Measurements from ENCODE around the gene TMEM39B.
"Not testable (repeated sequence)": the region's sequence is repeated elsewhere in the genome, so short reads cannot be mapped to it uniquely, and the experiment has no call there.

Gene TMEM39B

DNA sequence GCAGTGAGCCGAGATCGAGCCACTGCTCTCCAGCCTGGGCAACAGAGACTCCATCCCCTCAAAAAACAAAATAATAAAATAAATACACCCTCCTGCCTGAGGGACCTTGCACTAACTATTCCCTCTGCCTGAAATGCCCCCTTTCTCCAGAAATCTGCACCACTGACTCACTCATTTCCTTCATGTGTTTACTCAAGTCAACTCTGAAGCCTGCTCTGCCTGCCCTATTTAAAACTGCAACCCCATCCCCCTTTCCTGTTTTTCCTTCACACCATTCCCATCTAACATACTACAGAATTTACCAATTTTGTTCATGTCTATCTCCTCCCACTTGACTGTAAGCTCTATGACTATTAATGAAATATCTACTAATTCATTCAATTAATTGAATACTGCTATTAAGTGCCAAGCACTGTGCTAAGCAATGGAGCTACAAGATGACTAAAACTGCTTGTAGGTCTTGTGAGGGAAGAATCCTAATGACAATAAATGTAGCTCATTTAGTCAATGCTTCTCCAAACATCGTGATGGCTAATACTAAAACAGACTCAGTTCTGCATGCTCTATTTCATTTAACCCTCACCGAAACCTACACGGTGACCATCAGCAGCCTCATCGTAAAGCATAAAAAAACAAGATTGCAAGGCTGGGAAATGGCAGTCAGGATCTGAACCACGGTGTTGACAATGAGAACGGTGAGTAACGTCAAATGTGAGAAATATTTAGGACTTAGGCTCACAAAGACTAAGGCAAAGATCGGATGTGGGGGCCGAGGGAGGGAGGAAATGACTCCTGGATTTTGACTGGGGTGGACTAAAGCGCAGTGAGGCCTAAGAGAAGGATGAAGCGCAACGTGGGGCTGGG, 749 bp upstream of the TMEM39B start:
- H3K27ac Mint-ChIP-seq = peak overlapping the region; percentile 84
- H3K36me3 Mint-ChIP-seq (ENCODE audit: low read depth) = peaks cover 16% of the 10 kb centered on the region
- H3K4me3 Mint-ChIP-seq = peak overlapping the region; percentile 90
- TF ChIP-seq, protein P1, sequence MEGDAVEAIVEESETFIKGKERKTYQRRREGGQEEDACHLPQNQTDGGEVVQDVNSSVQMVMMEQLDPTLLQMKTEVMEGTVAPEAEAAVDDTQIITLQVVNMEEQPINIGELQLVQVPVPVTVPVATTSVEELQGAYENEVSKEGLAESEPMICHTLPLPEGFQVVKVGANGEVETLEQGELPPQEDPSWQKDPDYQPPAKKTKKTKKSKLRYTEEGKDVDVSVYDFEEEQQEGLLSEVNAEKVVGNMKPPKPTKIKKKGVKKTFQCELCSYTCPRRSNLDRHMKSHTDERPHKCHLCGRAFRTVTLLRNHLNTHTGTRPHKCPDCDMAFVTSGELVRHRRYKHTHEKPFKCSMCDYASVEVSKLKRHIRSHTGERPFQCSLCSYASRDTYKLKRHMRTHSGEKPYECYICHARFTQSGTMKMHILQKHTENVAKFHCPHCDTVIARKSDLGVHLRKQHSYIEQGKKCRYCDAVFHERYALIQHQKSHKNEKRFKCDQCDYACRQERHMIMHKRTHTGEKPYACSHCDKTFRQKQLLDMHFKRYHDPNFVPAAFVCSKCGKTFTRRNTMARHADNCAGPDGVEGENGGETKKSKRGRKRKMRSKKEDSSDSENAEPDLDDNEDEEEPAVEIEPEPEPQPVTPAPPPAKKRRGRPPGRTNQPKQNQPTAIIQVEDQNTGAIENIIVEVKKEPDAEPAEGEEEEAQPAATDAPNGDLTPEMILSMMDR (IDR thresholded peaks at IDR 0.05) = no peak
- no peaks in the 10 kb centered on the region for H3K9me3 Mint-ChIP-seq
- H3K27me3 Mint-ChIP-seq (ENCODE audit: low read depth, poor library complexity) = peaks cover 2% of the 10 kb centered on the region
- no peak for DNase-seq
- H3K4me1 Mint-ChIP-seq = peaks cover 64% of the 10 kb centered on the region

DNA sequence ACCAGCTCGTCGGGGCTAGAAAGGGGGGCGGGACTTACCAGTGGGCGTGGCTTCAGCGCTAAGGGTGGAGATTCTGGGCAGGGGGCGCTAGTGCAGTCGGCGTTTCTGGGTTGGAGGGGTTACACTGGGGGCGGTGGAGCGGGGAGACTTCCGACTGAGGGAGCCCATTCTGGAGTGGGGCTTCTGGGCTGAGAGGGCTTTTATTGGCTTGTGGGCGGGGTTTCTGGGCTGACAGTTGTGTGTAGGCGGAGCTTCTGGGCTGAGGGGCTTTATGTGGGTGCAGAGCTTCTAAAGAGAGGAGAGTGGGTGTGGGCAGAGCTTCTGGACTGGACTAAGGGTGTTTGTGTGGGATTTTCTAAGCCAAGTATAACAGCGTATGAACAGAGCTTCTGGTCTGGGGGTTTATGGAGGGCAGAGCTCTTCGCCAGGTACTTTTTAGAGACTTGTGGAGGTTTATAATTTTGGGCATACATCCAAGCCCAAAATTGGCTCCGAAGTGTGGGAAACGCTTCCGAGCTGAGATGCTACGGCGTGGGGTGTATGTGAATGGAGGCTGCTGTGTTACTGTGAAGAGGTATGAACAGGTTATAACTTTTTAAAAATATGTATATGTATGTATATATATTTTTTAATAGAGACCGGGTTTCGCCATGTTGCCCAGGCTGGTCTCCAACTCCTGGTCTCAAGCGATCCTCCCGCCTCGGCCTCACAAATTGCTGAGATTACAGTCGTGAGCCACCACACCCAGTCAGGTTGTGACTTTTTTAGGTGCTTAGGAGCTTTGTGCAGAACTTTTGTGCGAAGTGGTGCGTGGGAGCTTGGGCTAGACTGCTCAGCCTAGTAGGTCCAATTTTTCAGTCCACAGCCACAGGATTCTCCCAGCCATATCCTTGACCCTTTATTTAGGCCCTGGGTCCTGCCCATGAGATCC, 825 bp downstream of the TMEM39B start:
- Mint-ChIP-seq H3K9me3 (no peaks in the 10 kb centered on the region), H3K27ac (peak overlapping the region; percentile 84), H3K36me3 (ENCODE audit: low read depth) (peaks cover 32% of the 10 kb centered on the region), H3K4me3 (peak overlapping the region; percentile 90), H3K27me3 (ENCODE audit: low read depth, poor library complexity) (peaks cover 2% of the 10 kb centered on the region), H3K4me1 (peaks cover 67% of the 10 kb centered on the region)
- peak; percentile 99 for DNase-seq
- TF ChIP-seq, protein P1 (IDR thresholded peaks at IDR 0.05) = peak; percentile 15

GRCh38 chr1:32074841-32075240, 2.1 kb downstream of the TMEM39B start:
- Mint-ChIP-seq H3K36me3 (ENCODE audit: low read depth) (peaks cover 43% of the 10 kb centered on the region), H3K27ac (no peak overlapping the region), H3K4me3 (peak overlapping the region; percentile 69)

GRCh38 chr1:32077451-32077850, 4.7 kb downstream of the TMEM39B start:
- Mint-ChIP-seq H3K36me3 (ENCODE audit: low read depth) (peaks cover 68% of the 10 kb centered on the region), H3K4me1 (peaks cover 34% of the 10 kb centered on the region), H3K4me3 (peak overlapping the region; percentile 37), H3K27me3 (ENCODE audit: low read depth, poor library complexity) (peaks cover 2% of the 10 kb centered on the region), H3K9me3 (no peaks in the 10 kb centered on the region), H3K27ac (peak overlapping the region; percentile 1)
- TF ChIP-seq, protein P1 (IDR thresholded peaks at IDR 0.05) = no peak
- DNase-seq = no peak

More at GRCh38 chr1:32074841-32075240, 2.1 kb downstream of the TMEM39B start:
- DNase-seq = no peak
- peaks cover 54% of the 10 kb centered on the region for H3K4me1 Mint-ChIP-seq
- TF ChIP-seq, protein P1 (IDR thresholded peaks at IDR 0.05) = no peak
- H3K9me3 Mint-ChIP-seq = no peaks in the 10 kb centered on the region
- H3K27me3 Mint-ChIP-seq (ENCODE audit: low read depth, poor library complexity) = peaks cover 2% of the 10 kb centered on the region

DNA sequence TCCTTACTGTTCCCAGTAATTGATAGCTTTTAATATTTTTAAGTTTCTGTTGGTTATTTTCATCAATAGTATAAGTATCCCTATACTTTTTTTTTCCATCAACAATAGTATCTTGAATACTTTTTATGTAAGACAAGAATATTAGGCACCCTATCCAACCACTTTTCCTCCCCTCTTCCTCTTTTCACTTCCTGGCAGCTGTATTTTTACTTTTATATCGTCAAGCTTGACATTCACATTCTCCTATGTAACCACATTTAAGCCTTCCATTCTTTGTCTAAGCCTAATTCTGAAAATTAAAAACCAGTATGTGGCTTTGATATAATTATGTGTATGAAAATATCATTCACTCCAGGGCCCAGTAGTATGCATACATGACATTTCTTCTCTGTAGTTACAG, 9.3 kb downstream of the TMEM39B start:
- H3K27ac Mint-ChIP-seq = no peak overlapping the region

DNA sequence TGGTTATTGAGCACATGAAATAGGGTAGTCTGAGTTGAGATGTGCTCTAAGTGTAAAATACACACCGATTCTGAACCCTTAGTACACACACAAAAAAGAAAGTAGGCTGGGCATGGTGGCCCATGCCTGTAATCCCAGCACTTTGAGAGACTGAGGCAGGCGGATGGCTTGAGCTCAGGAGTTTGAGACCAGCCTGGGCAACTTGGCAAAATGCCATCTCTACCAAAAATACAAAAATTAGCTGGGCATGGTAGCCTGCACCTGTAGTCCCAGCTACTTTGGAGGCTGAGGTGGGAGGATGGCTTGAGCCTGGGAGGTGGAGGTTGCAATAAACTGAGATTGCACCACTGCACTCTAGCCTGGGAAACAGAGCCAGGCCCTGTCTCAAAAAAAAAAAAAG, 13.6 kb downstream of the TMEM39B start:
- not testable (repeated sequence) for H3K9me3 Mint-ChIP-seq; DNase-seq; H3K27me3 Mint-ChIP-seq (ENCODE audit: low read depth, poor library complexity); H3K27ac Mint-ChIP-seq; H3K4me3 Mint-ChIP-seq; H3K4me1 Mint-ChIP-seq
- H3K36me3 Mint-ChIP-seq (ENCODE audit: low read depth) = peaks cover 71% of the 10 kb centered on the region

More for the DNA sequence above, 9.3 kb downstream of the TMEM39B start:
- peaks cover 3% of the 10 kb centered on the region for H3K9me3 Mint-ChIP-seq
- TF ChIP-seq, protein P1 (IDR thresholded peaks at IDR 0.05) = no peak
- peaks cover 85% of the 10 kb centered on the region for H3K36me3 Mint-ChIP-seq (ENCODE audit: low read depth)
- H3K27me3 Mint-ChIP-seq (ENCODE audit: low read depth, poor library complexity) = no peaks in the 10 kb centered on the region
- H3K4me1 Mint-ChIP-seq = peaks cover 8% of the 10 kb centered on the region
- H3K4me3 Mint-ChIP-seq = no peak overlapping the region
- DNase-seq = no peak
